Stimulated activated CD8-positive, alpha-beta memory T cell treated with anti-CD3 and anti-CD28 coated beads, Interleukin-4, amount 100 ng/mL, for 4 hours (primary cell): ENCODE measurements around the gene STARD3.
"Not testable (repeated sequence)": the region's sequence is repeated elsewhere in the genome, so short reads cannot be mapped to it uniquely, and the experiment has no call there.

Experiments
- DNase-seq, 2 donors: peaks; one replicate each; pipeline ENCODE4 v3.0.0-alpha.2; 2020; ENCODE audit warnings: low read depth in 2 of 2, low spot score in 1 of 2

STARD3 gene

DNA sequence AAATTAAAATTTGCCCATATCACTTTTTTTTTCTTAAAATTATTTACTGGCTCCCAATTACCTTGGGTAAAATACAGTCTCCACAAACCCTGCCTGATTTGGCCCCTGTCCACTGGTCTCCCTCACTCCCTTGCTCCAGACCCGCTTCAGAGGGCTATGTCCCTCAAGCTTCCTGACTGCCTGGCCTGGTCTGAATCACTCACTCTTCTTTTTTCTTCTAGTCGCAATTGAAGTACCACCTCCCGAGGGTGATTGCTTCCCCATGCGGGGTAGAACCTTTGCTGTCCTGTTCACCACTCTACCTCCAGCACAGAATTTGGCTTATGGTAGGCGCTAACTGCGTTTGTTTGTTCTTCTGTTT, 51.5 kb downstream of the STARD3 start:
- no peak for DNase-seq

DNA sequence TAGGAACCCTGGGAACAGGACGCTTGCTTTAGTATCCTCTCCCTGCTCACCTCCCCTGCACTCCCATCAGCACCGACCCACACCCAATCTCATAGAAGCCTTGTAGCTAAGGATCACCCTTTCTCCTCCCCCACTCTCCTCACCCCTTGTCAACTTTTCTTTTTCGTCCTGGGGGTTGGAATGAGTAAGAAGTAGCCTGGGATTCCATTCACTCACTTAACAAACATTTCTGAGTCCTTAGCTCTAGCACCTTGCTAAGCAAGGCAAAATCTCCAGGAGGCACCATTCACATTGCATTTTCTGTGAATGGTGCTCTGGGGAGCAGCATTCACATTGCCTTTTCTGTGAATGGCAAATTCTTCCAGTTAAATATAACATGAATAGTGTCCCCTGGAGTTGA, 52.0 kb downstream of the STARD3 start:
- no peak for DNase-seq

DNA sequence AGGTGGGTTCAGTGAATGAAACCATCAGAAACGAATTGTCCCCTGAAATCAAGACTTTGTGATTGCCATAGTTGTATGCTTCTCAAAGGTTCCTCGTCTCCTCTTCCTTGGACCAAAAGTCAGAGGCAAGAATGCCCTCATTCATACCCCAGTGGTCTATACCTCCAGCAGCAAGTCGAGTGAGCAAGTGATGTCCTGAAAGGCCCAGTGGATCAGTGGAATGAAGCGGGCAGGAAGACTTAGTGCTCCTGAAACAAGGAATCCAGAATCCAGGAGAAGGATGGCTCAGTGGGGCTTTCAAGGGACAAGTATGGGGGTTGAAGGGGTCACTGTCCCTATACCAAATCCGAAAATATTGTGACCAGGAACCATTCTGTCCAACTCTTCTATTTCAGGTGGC, 57.6 kb downstream of the STARD3 start:
- DNase-seq: no peak

DNA sequence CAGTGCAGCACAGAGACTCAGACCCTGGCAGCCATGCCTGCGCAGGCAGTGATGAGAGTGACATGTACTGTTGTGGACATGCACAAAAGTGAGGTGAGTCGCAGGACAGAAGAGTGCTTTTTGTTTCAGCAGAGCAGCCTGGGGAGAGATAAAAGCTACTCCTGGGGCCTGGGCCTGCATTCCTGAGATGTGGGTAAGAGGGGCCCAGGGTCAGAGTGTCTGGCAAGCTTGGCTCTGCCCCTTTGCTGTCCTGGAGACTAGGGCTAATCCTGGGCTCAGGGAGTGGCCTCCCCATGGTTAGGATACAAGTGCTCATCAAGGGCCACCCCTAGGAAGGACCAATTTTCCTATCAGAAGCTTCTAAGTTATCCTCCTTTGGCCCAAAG, 58.1 kb downstream of the STARD3 start:
- no peak for DNase-seq

GRCh38 chr17:39696731-39697130, 59.8 kb downstream of the STARD3 start:
- no peak for DNase-seq

- no peak for DNase-seq
These were observed 61.0 kb downstream of the STARD3 start for GRCh38 chr17:39697961-39698360.

- DNase-seq: not testable (repeated sequence)
These were observed 62.3 kb downstream of the STARD3 start for GRCh38 chr17:39699157-39699817.

GRCh38 chr17:39699818-39700147, 62.8 kb downstream of the STARD3 start, which contains the start of gene ERBB2:
Gene ERBB2 (plus strand): TSS chr17:39700064. CDS start chr17:39700239, 175 bp downstream.
- DNase-seq: no peak

DNA sequence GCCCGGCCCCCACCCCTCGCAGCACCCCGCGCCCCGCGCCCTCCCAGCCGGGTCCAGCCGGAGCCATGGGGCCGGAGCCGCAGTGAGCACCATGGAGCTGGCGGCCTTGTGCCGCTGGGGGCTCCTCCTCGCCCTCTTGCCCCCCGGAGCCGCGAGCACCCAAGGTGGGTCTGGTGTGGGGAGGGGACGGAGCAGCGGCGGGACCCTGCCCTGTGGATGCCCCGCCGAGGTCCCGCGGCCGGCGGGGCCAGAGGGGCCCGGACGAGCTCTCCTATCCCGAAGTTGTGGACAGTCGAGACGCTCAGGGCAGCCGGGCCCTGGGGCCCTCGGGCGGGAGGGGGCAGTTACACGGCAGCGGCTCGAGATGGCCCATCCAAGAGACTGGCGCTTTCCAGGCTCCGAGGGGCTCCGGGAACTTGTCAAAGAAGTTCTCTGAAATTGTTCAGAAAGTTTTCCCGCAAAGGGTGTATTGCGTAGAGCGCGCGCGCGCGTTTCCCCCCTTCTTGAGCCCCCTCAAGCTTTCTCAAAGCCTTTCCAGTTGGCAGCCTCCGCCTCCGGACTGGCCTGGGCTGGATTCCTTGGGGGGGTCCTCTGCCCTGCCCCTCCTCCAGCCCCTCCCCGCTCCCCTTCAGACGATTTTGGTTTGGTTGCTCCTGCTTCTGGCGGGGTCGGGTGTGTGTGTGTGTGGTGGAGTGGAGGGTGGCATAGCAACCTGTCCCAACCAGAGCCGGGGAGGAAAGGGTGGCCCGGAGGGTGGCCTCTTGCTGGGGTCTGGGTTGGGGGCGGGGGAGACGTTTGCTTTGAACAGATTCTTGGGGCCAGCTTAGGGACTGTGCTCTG, 63.4 kb downstream of the STARD3 start:
- DNase-seq: no peak

DNA sequence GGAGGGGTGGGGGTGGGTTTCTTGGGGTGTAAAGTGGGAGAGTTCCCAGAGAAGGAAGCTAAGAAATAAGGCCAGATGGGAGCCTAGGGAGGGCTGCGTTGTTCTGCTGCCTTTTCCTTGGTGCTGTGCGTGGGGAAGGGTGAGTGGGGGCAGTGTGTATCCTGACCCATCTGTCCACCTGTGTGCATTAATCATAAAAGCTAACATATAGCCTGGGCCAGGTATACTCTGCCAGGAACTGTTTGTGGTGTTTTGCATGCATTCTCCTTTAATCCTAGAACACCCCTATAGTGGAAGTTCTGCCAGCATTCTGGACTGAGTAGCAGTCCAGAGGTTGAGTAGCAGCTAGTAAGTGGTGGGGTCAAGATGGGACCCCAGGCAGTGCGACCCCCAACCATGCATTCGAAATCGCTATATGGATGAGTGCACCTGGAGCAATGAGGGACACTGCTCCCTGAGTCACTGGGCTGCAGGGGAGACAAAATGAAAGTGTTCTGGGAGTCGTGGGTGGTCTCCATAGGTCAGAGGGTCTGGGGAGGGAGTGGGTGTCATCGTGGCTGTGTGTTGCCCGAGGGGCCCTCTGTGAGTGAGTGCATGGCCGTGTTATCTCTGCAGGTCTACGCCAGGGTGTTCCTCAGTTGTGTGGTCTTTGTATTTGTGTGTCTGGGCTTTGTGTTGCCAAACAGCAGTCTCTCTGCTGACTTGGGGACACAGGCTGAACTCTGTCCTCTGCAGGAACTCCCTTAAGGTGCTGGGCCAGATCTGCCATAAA, 64.3 kb downstream of the STARD3 start:
- no peak for DNase-seq

GRCh38 chr17:39701784-39702422, 65.0 kb downstream of the STARD3 start:
- no peak for DNase-seq

GRCh38 chr17:39702901-39703893, 66.3 kb downstream of the STARD3 start:
- DNase-seq: no peak

DNA sequence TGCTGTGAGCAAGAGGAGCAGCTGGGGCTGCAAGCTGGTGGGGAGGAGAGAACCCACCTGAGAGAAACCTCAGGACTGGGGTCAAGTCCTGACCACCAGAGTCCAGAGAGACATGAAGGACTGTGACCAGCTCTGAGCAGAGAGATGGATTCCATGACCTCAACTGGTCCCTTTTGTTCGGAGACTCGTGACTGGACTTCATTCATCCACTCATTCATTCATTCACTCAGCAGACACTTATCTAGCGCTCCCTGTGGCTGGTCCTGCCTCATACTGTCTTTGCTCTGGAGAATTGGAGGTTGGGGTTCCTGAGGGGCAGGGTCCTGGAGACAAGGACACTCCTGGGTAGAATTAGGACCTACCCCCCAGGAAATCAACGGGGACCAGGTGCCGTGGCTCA, 67.0 kb downstream of the STARD3 start:
- DNase-seq: no peak

GRCh38 chr17:39704821-39705551, 68.0 kb downstream of the STARD3 start:
- no peak for DNase-seq

GRCh38 chr17:39705786-39706348, 68.9 kb downstream of the STARD3 start:
- DNase-seq: no peak

DNA sequence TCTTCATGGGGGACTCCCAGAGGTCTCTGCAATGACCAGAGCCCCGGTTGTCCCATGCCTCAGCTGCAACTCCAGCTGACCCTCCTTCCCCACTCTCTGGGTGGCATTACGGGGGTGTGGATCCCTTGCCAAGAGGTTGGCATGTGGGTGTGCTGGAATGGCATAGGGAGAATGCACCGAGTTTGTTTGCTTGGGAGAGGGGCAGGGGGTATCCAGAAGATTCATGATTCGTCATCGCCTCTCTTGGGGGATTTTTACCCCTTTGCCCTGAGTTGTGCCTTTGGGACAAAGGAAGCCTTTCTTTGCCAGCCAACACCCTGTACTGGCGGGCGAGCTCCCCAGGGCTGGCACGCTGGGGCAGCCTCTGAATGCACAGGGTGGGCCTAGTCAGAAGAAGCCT, 69.4 kb downstream of the STARD3 start:
- DNase-seq: no peak

GRCh38 chr17:39706921-39707337, 70.0 kb downstream of the STARD3 start:
- no peak for DNase-seq

GRCh38 chr17:39709319-39709997, 72.5 kb downstream of the STARD3 start:
- no peak for DNase-seq
